ENCODE results near the gene ZNF423. TPM values are rescaled to one million over a fixed set of nuclear protein-coding genes. Genes with fewer than 3 reads are reported as not detected.
"Not testable (repeated sequence)": the region's sequence is repeated elsewhere in the genome, so short reads cannot be mapped to it uniquely, and the experiment has no call there.

The ZNF423 gene
- total RNA-seq, 1 experiment from 2014 or later, result 0.49 TPM

GRCh38 chr16:49510141-49510540 is 345.8 kb downstream of the ZNF423 start:
- intact Hi-C loops (cut with micrococcal nuclease; ENCODE audit: unreplicated experiment), result no loop called here
- ChIA-PET POLR2A (no interaction called here), CTCF (no interaction called here)
- Histone ChIP-seq H3K9me3 (ENCODE audit: control insufficient read depth, insufficient read depth, low read depth, low read length) (no peaks in the 10 kb centered on the region), H3K27me3 (ENCODE audit: control insufficient read depth, insufficient read depth, low read length) (no peaks in the 10 kb centered on the region), H3K27ac (ENCODE audit: low read length) (no peak overlapping the region), H3K4me1 (ENCODE audit: control insufficient read depth, insufficient read depth, low read length) (no peaks in the 10 kb centered on the region), H3K36me3 (ENCODE audit: control insufficient read depth, insufficient read depth, low read length) (no peaks in the 10 kb centered on the region), H3K4me3 (ENCODE audit: low read depth in 2 of 2, low read length in 2 of 2) (no peak overlapping the region)
- in situ Hi-C loops (cut with HindIII; ENCODE audit: low pct_unique_long_range_greater_than_20kb, low sequenced_read_pairs), result no loop called here
- ATAC-seq, result no peak
- BruUV-seq (replicated peaks), result no TSS peak
- TF ChIP-seq POLR2AphosphoS5 (IDR thresholded peaks at IDR 0.05; ENCODE audit: low read depth, low read length) (no peak), CTCF (IDR thresholded peaks at IDR 0.05) (no peak), REST (IDR thresholded peaks at IDR 0.05; ENCODE audit: insufficient read depth in 1 of 2, low read depth in 2 of 2, low read length in 1 of 2) (no peak), TCF7L2 (IDR thresholded peaks at IDR 0.05; ENCODE audit: low read depth, low read length) (no peak), SIN3A (IDR thresholded peaks at IDR 0.05; ENCODE audit: borderline replicate concordance, insufficient read depth, low read depth, low read length) (no peak)
- DNase-seq (ENCODE audit: low read depth, low spot score), result no peak

- H3K36me3 ChIP-seq (ENCODE audit: control insufficient read depth, insufficient read depth, low read length); H3K9me3 ChIP-seq (ENCODE audit: control insufficient read depth, insufficient read depth, low read depth, low read length); BruUV-seq (replicated peaks); H3K27ac ChIP-seq (ENCODE audit: low read length); in situ Hi-C loops (cut with HindIII; ENCODE audit: low pct_unique_long_range_greater_than_20kb, low sequenced_read_pairs); H3K27me3 ChIP-seq (ENCODE audit: control insufficient read depth, insufficient read depth, low read length); H3K4me3 ChIP-seq (ENCODE audit: low read depth in 2 of 2, low read length in 2 of 2); ATAC-seq; H3K4me1 ChIP-seq (ENCODE audit: control insufficient read depth, insufficient read depth, low read length); POLR2A ChIA-PET; CTCF ChIA-PET; DNase-seq (ENCODE audit: low read depth, low spot score); intact Hi-C loops (cut with micrococcal nuclease; ENCODE audit: unreplicated experiment): not testable (repeated sequence)
Observed at GRCh38 chr16:49506058-49507013, 349.6 kb downstream of the ZNF423 start.

GRCh38 chr16:49505556-49505955 is 350.4 kb downstream of the ZNF423 start:
- CTCF ChIA-PET, result no interaction called here
- DNase-seq (ENCODE audit: low read depth, low spot score) (no peak), ATAC-seq (no peak)
- POLR2A ChIA-PET, result no interaction called here
- Histone ChIP-seq H3K9me3 (ENCODE audit: control insufficient read depth, insufficient read depth, low read depth, low read length) (no peaks in the 10 kb centered on the region), H3K36me3 (ENCODE audit: control insufficient read depth, insufficient read depth, low read length) (no peaks in the 10 kb centered on the region), H3K27ac (ENCODE audit: low read length) (no peak overlapping the region), H3K27me3 (ENCODE audit: control insufficient read depth, insufficient read depth, low read length) (no peaks in the 10 kb centered on the region), H3K4me1 (ENCODE audit: control insufficient read depth, insufficient read depth, low read length) (no peaks in the 10 kb centered on the region), H3K4me3 (ENCODE audit: low read depth in 2 of 2, low read length in 2 of 2) (no peak overlapping the region)
- TF ChIP-seq TCF7L2 (IDR thresholded peaks at IDR 0.05; ENCODE audit: low read depth, low read length) (no peak), CTCF (IDR thresholded peaks at IDR 0.05) (no peak), POLR2AphosphoS5 (IDR thresholded peaks at IDR 0.05; ENCODE audit: low read depth, low read length) (no peak), REST (IDR thresholded peaks at IDR 0.05; ENCODE audit: insufficient read depth in 1 of 2, low read depth in 2 of 2, low read length in 1 of 2) (no peak), SIN3A (IDR thresholded peaks at IDR 0.05; ENCODE audit: borderline replicate concordance, insufficient read depth, low read depth, low read length) (no peak)
- intact Hi-C loops (cut with micrococcal nuclease; ENCODE audit: unreplicated experiment), result no loop called here
- BruUV-seq (replicated peaks), result no TSS peak
- in situ Hi-C loops (cut with HindIII; ENCODE audit: low pct_unique_long_range_greater_than_20kb, low sequenced_read_pairs), result no loop called here
